ENCODE measurements around the gene TAC4. TPM values are rescaled to one million over a fixed set of nuclear protein-coding genes. Genes with fewer than 3 reads are reported as not detected.

Gene TAC4
- total and polyA plus RNA-seq, 2 of the 13 experiments (the other 11 are each of a cell fraction or from before 2014, with no cell fraction given) = not detected

DNA sequence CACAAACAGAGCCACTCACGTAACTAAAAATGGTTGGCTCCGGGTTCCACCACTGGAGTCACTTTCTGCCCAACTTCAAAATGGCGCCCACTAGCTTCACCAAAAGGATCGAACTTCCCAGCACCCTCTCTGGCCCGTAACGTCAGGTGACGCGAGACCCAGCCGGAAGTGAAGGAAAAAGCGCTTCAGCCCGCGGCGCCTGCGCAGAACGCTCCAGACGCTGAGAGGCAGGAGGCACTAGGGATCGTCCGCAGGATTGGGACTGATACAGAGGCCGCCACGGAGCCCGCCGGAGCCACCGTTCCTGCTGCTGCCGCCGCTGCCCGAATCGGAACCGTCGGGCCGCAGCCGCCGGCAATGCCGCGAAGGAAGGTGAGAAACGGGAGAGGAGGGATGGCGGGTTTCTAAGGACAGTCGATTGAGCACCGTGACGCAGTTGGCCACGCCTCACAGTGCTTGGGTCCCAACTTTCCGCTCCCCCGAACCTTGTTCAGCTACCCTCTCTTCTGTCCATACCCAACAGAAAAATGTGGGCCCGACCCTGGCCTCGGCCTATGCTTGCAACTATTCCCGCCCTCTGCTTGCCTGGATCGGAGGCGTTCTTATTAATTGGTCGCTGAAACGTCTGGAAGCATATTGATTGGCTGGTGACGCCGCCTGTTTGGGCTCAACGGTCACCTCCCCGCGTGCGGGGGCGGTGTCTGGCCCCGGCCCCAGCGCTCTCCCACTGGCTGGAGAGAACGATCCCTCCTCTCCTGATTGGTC, 59.2 kb downstream of the TAC4 start, which contains the start of gene KAT7 (continued):
- TF ChIP-seq, protein P1, sequence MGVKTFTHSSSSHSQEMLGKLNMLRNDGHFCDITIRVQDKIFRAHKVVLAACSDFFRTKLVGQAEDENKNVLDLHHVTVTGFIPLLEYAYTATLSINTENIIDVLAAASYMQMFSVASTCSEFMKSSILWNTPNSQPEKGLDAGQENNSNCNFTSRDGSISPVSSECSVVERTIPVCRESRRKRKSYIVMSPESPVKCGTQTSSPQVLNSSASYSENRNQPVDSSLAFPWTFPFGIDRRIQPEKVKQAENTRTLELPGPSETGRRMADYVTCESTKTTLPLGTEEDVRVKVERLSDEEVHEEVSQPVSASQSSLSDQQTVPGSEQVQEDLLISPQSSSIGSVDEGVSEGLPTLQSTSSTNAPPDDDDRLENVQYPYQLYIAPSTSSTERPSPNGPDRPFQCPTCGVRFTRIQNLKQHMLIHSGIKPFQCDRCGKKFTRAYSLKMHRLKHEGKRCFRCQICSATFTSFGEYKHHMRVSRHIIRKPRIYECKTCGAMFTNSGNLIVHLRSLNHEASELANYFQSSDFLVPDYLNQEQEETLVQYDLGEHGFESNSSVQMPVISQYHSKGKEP (CRISPR knock-in tag; IDR thresholded peaks at IDR 0.05) = no peak
- no peak; a peak in 1 of 4 replicates for TF ChIP-seq EP300 (IDR thresholded peaks at IDR 0.05; ENCODE audit: low read depth in 2 of 2, low read length in 2 of 2)
- no peak; the same call in 1 of the 2 replicates for TF ChIP-seq EP300 (CRISPR knock-in tag; IDR thresholded peaks at IDR 0.05; ENCODE audit: borderline replicate concordance)
- 0 out of 2 replicates have a peak, but pooled peaks have one; percentile 92 for TF ChIP-seq ZNF788 (CRISPR knock-in tag; IDR thresholded peaks at IDR 0.05; ENCODE audit: borderline replicate concordance)
- peak; percentile 96 for TF ChIP-seq ZNF781 (CRISPR knock-in tag; IDR thresholded peaks at IDR 0.05; ENCODE audit: borderline replicate concordance, not compliant biosample characterization)
- TF ChIP-seq, protein P2, sequence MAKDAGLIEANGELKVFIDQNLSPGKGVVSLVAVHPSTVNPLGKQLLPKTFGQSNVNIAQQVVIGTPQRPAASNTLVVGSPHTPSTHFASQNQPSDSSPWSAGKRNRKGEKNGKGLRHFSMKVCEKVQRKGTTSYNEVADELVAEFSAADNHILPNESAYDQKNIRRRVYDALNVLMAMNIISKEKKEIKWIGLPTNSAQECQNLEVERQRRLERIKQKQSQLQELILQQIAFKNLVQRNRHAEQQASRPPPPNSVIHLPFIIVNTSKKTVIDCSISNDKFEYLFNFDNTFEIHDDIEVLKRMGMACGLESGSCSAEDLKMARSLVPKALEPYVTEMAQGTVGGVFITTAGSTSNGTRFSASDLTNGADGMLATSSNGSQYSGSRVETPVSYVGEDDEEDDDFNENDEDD (CRISPR knock-in tag; IDR thresholded peaks at IDR 0.05; ENCODE audit: borderline replicate concordance) = peak; percentile 79
- peak; percentile 27; the same call in 1 of the 2 replicates for TF ChIP-seq KLF15 (CRISPR knock-in tag; IDR thresholded peaks at IDR 0.05; ENCODE audit: borderline replicate concordance)
- TF ChIP-seq ZNF138 (CRISPR knock-in tag; IDR thresholded peaks at IDR 0.05; ENCODE audit: low read depth) = 0 out of 2 replicates have a peak, but pooled peaks have one; percentile 75
- no peak for TF ChIP-seq EHMT2 (IDR thresholded peaks at IDR 0.05; ENCODE audit: borderline replicate concordance, low read depth, low read length)
- TF ChIP-seq PCBP2 (optimal IDR thresholded peaks at IDR 0.05; ENCODE audit: low read depth, low read length, poor library complexity, severe bottlenecking) = no peak
- TF ChIP-seq ZNF432 (CRISPR knock-in tag; IDR thresholded peaks at IDR 0.05; ENCODE audit: borderline replicate concordance) = no peak
- peak; percentile 94; the same call in 1 of the 2 replicates for TF ChIP-seq KDM2A (CRISPR knock-in tag; IDR thresholded peaks at IDR 0.05; ENCODE audit: borderline replicate concordance, low read depth)
- TF ChIP-seq, protein P3, sequence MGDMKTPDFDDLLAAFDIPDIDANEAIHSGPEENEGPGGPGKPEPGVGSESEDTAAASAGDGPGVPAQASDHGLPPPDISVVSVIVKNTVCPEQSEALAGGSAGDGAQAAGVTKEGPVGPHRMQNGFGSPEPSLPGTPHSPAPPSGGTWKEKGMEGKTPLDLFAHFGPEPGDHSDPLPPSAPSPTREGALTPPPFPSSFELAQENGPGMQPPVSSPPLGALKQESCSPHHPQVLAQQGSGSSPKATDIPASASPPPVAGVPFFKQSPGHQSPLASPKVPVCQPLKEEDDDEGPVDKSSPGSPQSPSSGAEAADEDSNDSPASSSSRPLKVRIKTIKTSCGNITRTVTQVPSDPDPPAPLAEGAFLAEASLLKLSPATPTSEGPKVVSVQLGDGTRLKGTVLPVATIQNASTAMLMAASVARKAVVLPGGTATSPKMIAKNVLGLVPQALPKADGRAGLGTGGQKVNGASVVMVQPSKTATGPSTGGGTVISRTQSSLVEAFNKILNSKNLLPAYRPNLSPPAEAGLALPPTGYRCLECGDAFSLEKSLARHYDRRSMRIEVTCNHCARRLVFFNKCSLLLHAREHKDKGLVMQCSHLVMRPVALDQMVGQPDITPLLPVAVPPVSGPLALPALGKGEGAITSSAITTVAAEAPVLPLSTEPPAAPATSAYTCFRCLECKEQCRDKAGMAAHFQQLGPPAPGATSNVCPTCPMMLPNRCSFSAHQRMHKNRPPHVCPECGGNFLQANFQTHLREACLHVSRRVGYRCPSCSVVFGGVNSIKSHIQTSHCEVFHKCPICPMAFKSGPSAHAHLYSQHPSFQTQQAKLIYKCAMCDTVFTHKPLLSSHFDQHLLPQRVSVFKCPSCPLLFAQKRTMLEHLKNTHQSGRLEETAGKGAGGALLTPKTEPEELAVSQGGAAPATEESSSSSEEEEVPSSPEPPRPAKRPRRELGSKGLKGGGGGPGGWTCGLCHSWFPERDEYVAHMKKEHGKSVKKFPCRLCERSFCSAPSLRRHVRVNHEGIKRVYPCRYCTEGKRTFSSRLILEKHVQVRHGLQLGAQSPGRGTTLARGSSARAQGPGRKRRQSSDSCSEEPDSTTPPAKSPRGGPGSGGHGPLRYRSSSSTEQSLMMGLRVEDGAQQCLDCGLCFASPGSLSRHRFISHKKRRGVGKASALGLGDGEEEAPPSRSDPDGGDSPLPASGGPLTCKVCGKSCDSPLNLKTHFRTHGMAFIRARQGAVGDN (CRISPR knock-in tag; IDR thresholded peaks at IDR 0.05) = peak; percentile 94
- TF ChIP-seq, protein P4, sequence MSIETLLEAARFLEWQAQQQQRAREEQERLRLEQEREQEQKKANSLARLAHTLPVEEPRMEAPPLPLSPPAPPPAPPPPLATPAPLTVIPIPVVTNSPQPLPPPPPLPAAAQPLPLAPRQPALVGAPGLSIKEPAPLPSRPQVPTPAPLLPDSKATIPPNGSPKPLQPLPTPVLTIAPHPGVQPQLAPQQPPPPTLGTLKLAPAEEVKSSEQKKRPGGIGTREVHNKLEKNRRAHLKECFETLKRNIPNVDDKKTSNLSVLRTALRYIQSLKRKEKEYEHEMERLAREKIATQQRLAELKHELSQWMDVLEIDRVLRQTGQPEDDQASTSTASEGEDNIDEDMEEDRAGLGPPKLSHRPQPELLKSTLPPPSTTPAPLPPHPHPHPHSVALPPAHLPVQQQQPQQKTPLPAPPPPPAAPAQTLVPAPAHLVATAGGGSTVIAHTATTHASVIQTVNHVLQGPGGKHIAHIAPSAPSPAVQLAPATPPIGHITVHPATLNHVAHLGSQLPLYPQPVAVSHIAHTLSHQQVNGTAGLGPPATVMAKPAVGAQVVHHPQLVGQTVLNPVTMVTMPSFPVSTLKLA (IDR thresholded peaks at IDR 0.05) = peak; percentile 85
- TF ChIP-seq GATAD1 (CRISPR knock-in tag; IDR thresholded peaks at IDR 0.05) = peak; percentile 94
- no peak for TF ChIP-seq JDP2 (CRISPR knock-in tag; IDR thresholded peaks at IDR 0.05; ENCODE audit: borderline replicate concordance)
- peak; percentile 67 for TF ChIP-seq RBM39 (IDR thresholded peaks at IDR 0.05; ENCODE audit: low read depth, low read length, poor library complexity, severe bottlenecking)
- TF ChIP-seq NFKBIZ (CRISPR knock-in tag; IDR thresholded peaks at IDR 0.05) = peak; percentile 85; the same call in 1 of the 2 replicates
- 0 out of 2 replicates have a peak, but pooled peaks have one; percentile 21 for TF ChIP-seq ZNF451 (CRISPR knock-in tag; IDR thresholded peaks at IDR 0.05)

Measured in HepG2 (cell line).